DOHH2 (cell line): ENCODE data around the gene UGT1A6.

Experiments
- H3F3A ChIP-seq: fragments of 200-600 bp; sonication (generic), shearing (Covaris generic); 2 replicates; pipeline ENCODE4 v1.6.0; 2016; ENCODE audit warnings: antibody characterized with exemption, mild to moderate bottlenecking; ENCODE audit not compliant: control insufficient read depth, insufficient read depth
- H3K27ac ChIP-seq: fragments of 200-600 bp; sonication (generic); 2 replicates; pipeline ENCODE4 v1.5.1; 2014; ENCODE audit warnings: low read depth, mild to moderate bottlenecking, low read length, moderate library complexity
- H3K27me3 ChIP-seq: fragments of 200-600 bp; sonication (generic); 2 replicates; pipeline ENCODE4 v1.6.1; 2014; ENCODE audit warnings: mild to moderate bottlenecking, low read length, mixed read lengths; ENCODE audit not compliant: control insufficient read depth
- H3K36me3 ChIP-seq: fragments of 200-600 bp; sonication (generic); 2 replicates; pipeline ENCODE4 v1.6.1; 2014; ENCODE audit warnings: mild to moderate bottlenecking, low read length, moderate library complexity, mixed read lengths; ENCODE audit not compliant: control insufficient read depth
- H3K4me1 ChIP-seq: fragments of 200-600 bp; sonication (generic); 2 replicates; pipeline ENCODE4 v1.6.1; 2014; ENCODE audit warnings: mild to moderate bottlenecking, low read length, mixed read lengths; ENCODE audit not compliant: control insufficient read depth
- H3K4me2 ChIP-seq: fragments of 200-600 bp; sonication (generic); 2 replicates; pipeline ENCODE4 v1.6.0; 2014; ENCODE audit warnings: mild to moderate bottlenecking, low read length, moderate library complexity
- H3K4me3 ChIP-seq: fragments of 200-600 bp; sonication (generic); 2 replicates; pipeline ENCODE4 v1.5.1; 2014; ENCODE audit warnings: mild to moderate bottlenecking, low read length, mixed read lengths
- H3K79me2 ChIP-seq: fragments of 200-600 bp; sonication (generic); 2 replicates; pipeline ENCODE4 v1.6.1; 2014; ENCODE audit warnings: mild to moderate bottlenecking, low read length, mixed read lengths; ENCODE audit not compliant: control insufficient read depth
- H3K9me2 ChIP-seq: fragments of 200-600 bp; sonication (generic); replicated peaks from 2 replicates; pipeline ENCODE4 v1.6.1; 2014; ENCODE audit warnings: mild to moderate bottlenecking, low read length, mixed read lengths; ENCODE audit not compliant: control insufficient read depth
- H3K9me3 ChIP-seq: fragments of 200-600 bp; sonication (generic); 2 replicates; pipeline ENCODE4 v1.6.1; 2014; ENCODE audit warnings: antibody characterized with exemption, low read length, mixed read lengths; ENCODE audit not compliant: control insufficient read depth, insufficient read depth
- H4K20me1 ChIP-seq: fragments of 200-600 bp; sonication (generic); 2 replicates; pipeline ENCODE4 v1.6.0; 2014; ENCODE audit warnings: low read depth, mild to moderate bottlenecking, antibody characterized with exemption, low read length, moderate library complexity; ENCODE audit not compliant: control insufficient read depth, insufficient read depth
- EZH2phosphoT487 ChIP-seq: fragments of 200-600 bp; sonication (generic); IDR thresholded peaks from 2 replicates; pipeline ENCODE4 v1.6.1; 2017; ENCODE audit warnings: borderline replicate concordance, mild to moderate bottlenecking, antibody characterized with exemption, low read length, moderate library complexity, mixed read lengths
- TF ChIP-seq, protein P1 (sequence below): fragments of 200-600 bp; sonication (generic); IDR thresholded peaks from one replicate; pipeline ENCODE4 v1.5.1; 2014; ENCODE audit warnings: antibody characterized with exemption, mild to moderate bottlenecking, low read depth, low read length; ENCODE audit not compliant: poor library complexity, severe bottlenecking

UGT1A6 gene

GRCh38 chr2:233780771-233781170 lies 88.1 kb downstream of the UGT1A6 start:
- Histone ChIP-seq H3K4me3 (no peak overlapping the region), H3K27ac (no peak overlapping the region), H3K4me1 (no peaks in the 10 kb centered on the region), H3K79me2 (no peaks in the 10 kb centered on the region), H4K20me1 (no peaks in the 10 kb centered on the region), H3K9me2 (no peaks in the 10 kb centered on the region), H3K36me3 (no peaks in the 10 kb centered on the region), H3F3A (no peaks in the 10 kb centered on the region), H3K4me2 (no peak overlapping the region), H3K9me3 (peaks cover 2% of the 10 kb centered on the region; the same call in 1 of the 2 replicates), H3K27me3 (0 out of 2 replicates have a peak, but pooled peaks cover 2% of the 10 kb centered on the region)
- TF ChIP-seq, protein P1, sequence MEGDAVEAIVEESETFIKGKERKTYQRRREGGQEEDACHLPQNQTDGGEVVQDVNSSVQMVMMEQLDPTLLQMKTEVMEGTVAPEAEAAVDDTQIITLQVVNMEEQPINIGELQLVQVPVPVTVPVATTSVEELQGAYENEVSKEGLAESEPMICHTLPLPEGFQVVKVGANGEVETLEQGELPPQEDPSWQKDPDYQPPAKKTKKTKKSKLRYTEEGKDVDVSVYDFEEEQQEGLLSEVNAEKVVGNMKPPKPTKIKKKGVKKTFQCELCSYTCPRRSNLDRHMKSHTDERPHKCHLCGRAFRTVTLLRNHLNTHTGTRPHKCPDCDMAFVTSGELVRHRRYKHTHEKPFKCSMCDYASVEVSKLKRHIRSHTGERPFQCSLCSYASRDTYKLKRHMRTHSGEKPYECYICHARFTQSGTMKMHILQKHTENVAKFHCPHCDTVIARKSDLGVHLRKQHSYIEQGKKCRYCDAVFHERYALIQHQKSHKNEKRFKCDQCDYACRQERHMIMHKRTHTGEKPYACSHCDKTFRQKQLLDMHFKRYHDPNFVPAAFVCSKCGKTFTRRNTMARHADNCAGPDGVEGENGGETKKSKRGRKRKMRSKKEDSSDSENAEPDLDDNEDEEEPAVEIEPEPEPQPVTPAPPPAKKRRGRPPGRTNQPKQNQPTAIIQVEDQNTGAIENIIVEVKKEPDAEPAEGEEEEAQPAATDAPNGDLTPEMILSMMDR: no peak
- no peak for TF ChIP-seq EZH2phosphoT487

GRCh38 chr2:233789554-233789953 lies 96.9 kb downstream of the UGT1A6 start:
- Histone ChIP-seq H3K9me2 (no peaks in the 10 kb centered on the region), H3K27me3 (no peaks in the 10 kb centered on the region), H3K79me2 (no peaks in the 10 kb centered on the region), H3K4me1 (peaks cover 5% of the 10 kb centered on the region; the same call in 1 of the 2 replicates), H3K27ac (no peak overlapping the region), H3K4me3 (no peak overlapping the region), H4K20me1 (no peaks in the 10 kb centered on the region), H3F3A (no peaks in the 10 kb centered on the region), H3K9me3 (no peaks in the 10 kb centered on the region), H3K4me2 (no peak overlapping the region), H3K36me3 (no peaks in the 10 kb centered on the region)
- no peak for TF ChIP-seq EZH2phosphoT487
- TF ChIP-seq, protein P1: no peak

- no peaks in the 10 kb centered on the region for H3F3A ChIP-seq
- no peak overlapping the region for H3K4me2 ChIP-seq
- no peaks in the 10 kb centered on the region for H3K79me2 ChIP-seq
- no peaks in the 10 kb centered on the region for H3K36me3 ChIP-seq
- TF ChIP-seq EZH2phosphoT487: no peak
- TF ChIP-seq, protein P1: no peak
- H3K9me2 ChIP-seq: no peaks in the 10 kb centered on the region
- H3K4me3 ChIP-seq: no peak overlapping the region
- H4K20me1 ChIP-seq: no peaks in the 10 kb centered on the region
- H3K27ac ChIP-seq: no peak overlapping the region
- H3K9me3 ChIP-seq: no peaks in the 10 kb centered on the region
- no peaks in the 10 kb centered on the region for H3K27me3 ChIP-seq
- peaks cover 5% of the 10 kb centered on the region; the same call in 1 of the 2 replicates for H3K4me1 ChIP-seq
Measured at GRCh38 chr2:233791151-233791882, 98.6 kb downstream of the UGT1A6 start.
